RWPE2 (cell line): Measurements from ENCODE around the gene KNTC1.

Experiments used
- ATAC-seq: fragments of 200-7000 bp; cut with Tn5 transposase; 3 replicates; pipeline ENCODE4 v1.9.1; 2021; ENCODE audit warnings: low read depth
- DNase-seq: peaks from one replicate; pipeline ENCODE4 v3.0.0-alpha.2; 2020; ENCODE audit warnings: low spot score
- H3K27ac ChIP-seq: fragments of 450-650 bp; 2 replicates; pipeline ENCODE4 v1.5.1; 2017; ENCODE audit warnings: mild to moderate bottlenecking; ENCODE audit not compliant: poor library complexity, severe bottlenecking
- H3K27me3 ChIP-seq: fragments of 250-450 bp; sonication (Bioruptor Pico); 2 replicates; pipeline ENCODE4 v1.5.1; 2021; ENCODE audit warnings: mild to moderate bottlenecking, moderate library complexity; ENCODE audit not compliant: insufficient read depth, poor library complexity, severe bottlenecking
- H3K36me3 ChIP-seq: fragments of 250-450 bp; sonication (Bioruptor Pico); 2 replicates; pipeline ENCODE4 v1.5.1; 2020; ENCODE audit warnings: low read depth, mild to moderate bottlenecking, moderate library complexity
- H3K4me1 ChIP-seq: fragments of 250-450 bp; sonication (Bioruptor Pico); 2 replicates; pipeline ENCODE4 v1.5.1; 2021; ENCODE audit warnings: mild to moderate bottlenecking, moderate library complexity; ENCODE audit not compliant: insufficient read depth, poor library complexity, severe bottlenecking
- H3K4me3 ChIP-seq: fragments of 250-450 bp; sonication (Bioruptor Pico); 2 replicates; pipeline ENCODE4 v1.5.1; 2021; ENCODE audit warnings: mild to moderate bottlenecking, moderate library complexity; ENCODE audit not compliant: severe bottlenecking
- H3K9me3 ChIP-seq: fragments of 250-450 bp; sonication (Bioruptor Pico); 2 replicates; pipeline ENCODE4 v1.5.1; 2021; ENCODE audit warnings: mild to moderate bottlenecking, moderate library complexity; ENCODE audit not compliant: severe bottlenecking
- CTCF ChIP-seq: fragments of 450-650 bp; IDR thresholded peaks from one replicate; pipeline ENCODE4 v1.5.1; 2017; ENCODE audit warnings: mild to moderate bottlenecking, moderate library complexity; ENCODE audit not compliant: poor library complexity, severe bottlenecking

KNTC1 gene

GRCh38 chr12:122528582-122528981 is 1.5 kb downstream of the KNTC1 start:
- Histone ChIP-seq H3K27ac (no peak overlapping the region), H3K4me3 (peak overlapping the region; percentile 83), H3K9me3 (no peaks in the 10 kb centered on the region), H3K27me3 (no peaks in the 10 kb centered on the region), H3K4me1 (peaks cover 17% of the 10 kb centered on the region), H3K36me3 (peaks cover 75% of the 10 kb centered on the region)
- no peak for DNase-seq
- no peak for TF ChIP-seq CTCF
- no peak for ATAC-seq

- no peak overlapping the region for H3K27ac ChIP-seq
- peaks cover 75% of the 10 kb centered on the region for H3K36me3 ChIP-seq
- ATAC-seq: no peak
Observed at GRCh38 chr12:122528992-122529391, 1.9 kb downstream of the KNTC1 start.

GRCh38 chr12:122533856-122534255 is 6.8 kb downstream of the KNTC1 start:
- H3K27ac ChIP-seq: no peak overlapping the region
- H3K36me3 ChIP-seq: peaks cover 91% of the 10 kb centered on the region
- ATAC-seq: no peak

More at GRCh38 chr12:122528992-122529391, 1.9 kb downstream of the KNTC1 start:
- TF ChIP-seq CTCF: no peak
- Histone ChIP-seq H3K4me1 (peaks cover 13% of the 10 kb centered on the region), H3K4me3 (no peak overlapping the region), H3K9me3 (no peaks in the 10 kb centered on the region), H3K27me3 (no peaks in the 10 kb centered on the region)
- DNase-seq: no peak

GRCh38 chr12:122537021-122537420 is 10.0 kb downstream of the KNTC1 start:
- H3K27ac ChIP-seq: no peak overlapping the region
- no peak for TF ChIP-seq CTCF
- H3K36me3 ChIP-seq: peaks cover 88% of the 10 kb centered on the region
- no peak for DNase-seq
- no peak for ATAC-seq
- no peak overlapping the region for H3K4me3 ChIP-seq
- H3K27me3 ChIP-seq: no peaks in the 10 kb centered on the region
- no peaks in the 10 kb centered on the region for H3K4me1 ChIP-seq
- H3K9me3 ChIP-seq: no peaks in the 10 kb centered on the region

More at GRCh38 chr12:122533856-122534255, 6.8 kb downstream of the KNTC1 start:
- H3K27me3 ChIP-seq: no peaks in the 10 kb centered on the region
- no peak for TF ChIP-seq CTCF
- no peaks in the 10 kb centered on the region for H3K4me1 ChIP-seq
- no peak overlapping the region for H3K4me3 ChIP-seq
- H3K9me3 ChIP-seq: no peaks in the 10 kb centered on the region
- no peak for DNase-seq

- ATAC-seq (no peak), DNase-seq (no peak)
- H3K9me3 ChIP-seq: no peaks in the 10 kb centered on the region
- no peak overlapping the region for H3K4me3 ChIP-seq
- H3K27me3 ChIP-seq: no peaks in the 10 kb centered on the region
- H3K36me3 ChIP-seq: peaks cover 89% of the 10 kb centered on the region
- no peak for TF ChIP-seq CTCF
- H3K4me1 ChIP-seq: no peaks in the 10 kb centered on the region
- H3K27ac ChIP-seq: no peak overlapping the region
Observed at GRCh38 chr12:122538496-122538895, 11.4 kb downstream of the KNTC1 start.
